BJ (cell line): ENCODE results near the gene OR2S2. TPM values are rescaled to one million over a fixed set of nuclear protein-coding genes. Genes with fewer than 3 reads are reported as not detected.
A peak's percentile ranks its signal among the peaks of the same experiment; 100 is the strongest.

Experiments
- CTCF ChIA-PET: fragments of 350-600 bp; formaldehyde crosslinking; extraction: SDS; loops from one replicate; lab custom pipeline; 2021; ENCODE audit warnings: antibody characterized with exemption, inconsistent platforms; lab: Yijun Ruan, JAX
- POLR2A ChIA-PET: fragments of 300-600 bp; sonication (Branson Sonifier 250); formaldehyde crosslinking; extraction: SDS; loops from one replicate; lab custom pipeline; 2021; ENCODE audit warnings: antibody characterized with exemption; lab: Charles Lee
- DNase-seq: peaks from one replicate; pipeline ENCODE4 v3.0.0-alpha.2; 2011; ENCODE audit warnings: low read depth
- H3K27me3 ChIP-seq: 2 replicates; pipeline ENCODE4 v1.6.0; 2011; ENCODE audit warnings: low read length; ENCODE audit not compliant: control insufficient read depth, insufficient read depth
- H3K36me3 ChIP-seq: 2 replicates; pipeline ENCODE4 v1.5.1; 2011; ENCODE audit warnings: low read length; ENCODE audit not compliant: control insufficient read depth, insufficient read depth
- H3K4me3 ChIP-seq: 2 replicates; pipeline ENCODE4 v1.5.1; 2011; ENCODE audit warnings: low read depth, mild to moderate bottlenecking, control low read depth, low read length
- CTCF ChIP-seq: IDR thresholded peaks from 2 replicates; pipeline ENCODE4 v1.5.1; 2011; ENCODE audit warnings: low read depth, mild to moderate bottlenecking, control low read depth, inconsistent platforms, low read length, moderate library complexity; ENCODE audit not compliant: insufficient read depth
- polyA plus RNA-seq: library from polyadenylated mRNA; depleted of rRNA; stranded (reverse); fragments of >200 nt; gene quantifications from 2 replicates; pipeline ENCODE4 v1.2.3, GENCODE V29; 2011

OR2S2 gene
- polyA plus RNA-seq, 1 experiment: 0.53 TPM

- CTCF ChIA-PET: interaction anchor here (1.3 to 5.2 kb wide), 3 partner anchors 11 to 25 kb away, joined by 3 to 22 read pairs (median 6); no protein-coding TSS in a partner anchor
- Histone ChIP-seq H3K27me3 (no peaks in the 10 kb centered on the region), H3K4me3 (no peak overlapping the region), H3K36me3 (no peaks in the 10 kb centered on the region)
- no peak for TF ChIP-seq CTCF
- POLR2A ChIA-PET: no interaction called here
- DNase-seq: no peak
Measured at GRCh38 chr9:35928591-35929452, 29.1 kb downstream of the OR2S2 start.

DNA sequence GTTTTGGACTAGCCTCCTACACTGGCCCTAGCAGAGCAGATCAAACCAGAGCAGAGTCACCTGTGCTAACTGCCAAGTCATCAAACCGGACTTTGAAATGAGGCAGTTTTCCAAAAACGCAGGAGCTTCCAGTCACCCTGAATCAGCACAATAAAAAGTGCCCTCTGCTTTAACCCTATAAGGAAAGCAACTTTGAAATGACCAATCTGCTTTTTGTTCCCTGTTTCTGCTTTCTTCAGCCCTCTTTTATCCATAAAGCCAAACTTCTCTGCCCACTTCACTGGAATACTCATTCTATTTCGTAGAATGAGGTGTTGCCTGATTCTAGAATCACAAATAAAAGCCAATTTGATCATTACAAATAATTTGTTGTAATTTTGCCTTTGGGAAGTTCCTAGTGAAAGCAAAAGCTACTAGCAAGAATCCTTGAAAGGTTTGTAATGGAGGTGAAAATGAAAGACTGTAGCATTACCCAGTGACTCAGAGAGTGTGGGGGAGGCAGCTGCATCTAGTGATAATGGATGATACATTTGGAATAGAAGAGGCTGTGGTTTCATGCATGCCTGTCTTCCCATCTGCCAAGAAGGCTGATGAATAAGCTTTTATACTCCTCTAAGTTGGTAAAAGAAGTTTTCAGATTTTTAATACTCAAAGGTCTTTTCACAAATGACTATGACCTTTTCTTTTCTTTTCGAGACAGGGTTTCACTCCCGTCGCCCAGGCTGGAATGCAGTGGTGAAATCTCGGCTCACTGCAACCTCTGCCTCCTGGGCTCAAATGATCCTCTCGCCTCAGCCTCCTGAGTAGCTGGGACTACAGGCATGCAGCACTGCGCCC is 33.8 kb downstream of the OR2S2 start:
- POLR2A ChIA-PET: interaction anchor here (0.6 to 2.0 kb wide), 3 partner anchors 12 to 18 kb away, joined by 3 to 7 read pairs (median 3); partner anchors contain the start of gene HRCT1
- DNase-seq: peak; percentile 82

GRCh38 chr9:35923598-35923926 is 34.4 kb downstream of the OR2S2 start:
- TF ChIP-seq CTCF: no peak
- Histone ChIP-seq H3K36me3 (no peaks in the 10 kb centered on the region), H3K27me3 (no peaks in the 10 kb centered on the region), H3K4me3 (no peak overlapping the region)
- ChIA-PET POLR2A (interaction anchor here (1.3 to 2.0 kb wide), 2 partner anchors 12 to 13 kb away, joined by 3 to 7 read pairs; no protein-coding TSS in a partner anchor), CTCF (interaction anchor here (0.9 to 5.2 kb wide), 6 partner anchors 10 to 31 kb away, joined by 3 to 22 read pairs (median 7); partner anchors contain the start of gene HRCT1)
- DNase-seq: no peak

More for the DNA sequence above, 33.8 kb downstream of the OR2S2 start:
- H3K27me3 ChIP-seq: no peaks in the 10 kb centered on the region
- CTCF ChIA-PET: interaction anchor here (0.9 to 5.2 kb wide), 11 partner anchors 11 to 134 kb away, joined by 3 to 22 read pairs (median 5); partner anchors contain the start of gene HRCT1
- TF ChIP-seq CTCF: no peak
- no peaks in the 10 kb centered on the region for H3K36me3 ChIP-seq
- H3K4me3 ChIP-seq: no peak overlapping the region

DNA sequence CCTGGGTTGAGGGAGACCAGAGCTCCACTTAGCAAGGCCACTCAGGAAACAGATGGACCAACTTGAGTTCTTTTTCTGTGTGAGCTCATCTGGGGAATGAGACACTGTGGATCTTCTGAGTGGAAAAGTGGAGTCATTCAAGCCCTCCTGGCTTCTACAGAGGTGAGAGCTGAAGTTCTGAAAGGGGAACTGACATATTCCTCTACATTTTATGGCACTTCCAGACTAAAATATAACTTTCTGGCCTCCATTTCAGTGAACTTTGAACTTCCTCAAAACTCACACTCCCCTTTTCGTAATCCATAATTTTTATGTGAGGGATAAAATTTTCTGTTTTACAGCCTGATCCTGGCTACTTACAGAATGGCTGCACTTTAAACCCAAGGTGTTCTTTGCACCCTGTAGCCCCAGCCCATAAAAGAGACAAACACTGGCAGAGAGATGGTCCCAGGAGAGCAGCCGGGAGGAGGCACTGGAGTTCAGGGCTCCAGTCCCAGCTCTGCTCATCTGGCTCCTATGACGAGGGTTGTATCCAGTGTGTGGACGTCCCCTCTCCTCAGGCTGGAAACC is 37.8 kb downstream of the OR2S2 start:
- Histone ChIP-seq H3K36me3 (no peaks in the 10 kb centered on the region), H3K4me3 (no peak overlapping the region), H3K27me3 (no peaks in the 10 kb centered on the region)
- ChIA-PET POLR2A (interaction anchor here (0.7 kb wide), 1 partner anchor 12 kb away, joined by 4 read pairs; no protein-coding TSS in a partner anchor), CTCF (interaction anchor here (0.7 to 2.9 kb wide), 6 partner anchors 9 to 130 kb away, joined by 3 to 10 read pairs (median 8); partner anchors contain the start of genes HRCT1 and SPAAR)
- no peak for TF ChIP-seq CTCF
- DNase-seq: no peak
